HS-5 (cell line): ENCODE measurements around the gene ABCC10.
"Not testable (repeated sequence)": the region's sequence is repeated elsewhere in the genome, so short reads cannot be mapped to it uniquely, and the experiment has no call there.

Experiments
- DNase-seq: peaks from one replicate; pipeline ENCODE4 v3.0.0-alpha.2; 2012; ENCODE audit warnings: low read depth

ABCC10 gene

GRCh38 chr6:43496370-43497128, 69.2 kb downstream of the ABCC10 start:
- DNase-seq, result no peak

- DNase-seq, result no peak
Measured at GRCh38 chr6:43497129-43497396, 69.7 kb downstream of the ABCC10 start.

- no peak for DNase-seq
Measured at GRCh38 chr6:43497689-43498088, 70.3 kb downstream of the ABCC10 start.

- not testable (repeated sequence) for DNase-seq
Measured at GRCh38 chr6:43498291-43498690, 71.0 kb downstream of the ABCC10 start.

GRCh38 chr6:43499028-43499815, 71.9 kb downstream of the ABCC10 start:
- no peak for DNase-seq
